Spleen (tissue), 7 donors: ENCODE measurements around the gene CMSS1.

Source experiments
- POLR2A ChIP-seq, 3 donors: fragments of 450-650 bp; IDR thresholded peaks; one replicate each; pipeline ENCODE4 v1.5.1; 2017; ENCODE audit warnings: antibody characterized with exemption in 3 of 3, mild to moderate bottlenecking in 1 of 3
- POLR2AphosphoS5 ChIP-seq, 3 donors: sonication (generic); formaldehyde crosslinking; IDR thresholded peaks; one replicate each; pipeline ENCODE4 v1.5.1; 2017; ENCODE audit warnings: antibody characterized with exemption in 3 of 3
- TF ChIP-seq, protein P1 (sequence below), 11 experiments: fragments of 200-600 bp in 7 of 11; fragments of 450-650 bp in 4 of 11; sonication (generic) in 4 of 11; IDR thresholded peaks in 8 of 11; conservative IDR thresholded peaks in 3 of 11; 1 replicate in 7 of 11; 2 replicates in 4 of 11; pipeline versions ENCODE4 v1.4.0 to v1.8.0; 2016 to 2021; ENCODE audit warnings: antibody characterized with exemption in 11 of 11, inconsistent platforms in 4 of 11, mild to moderate bottlenecking in 1 of 11
- donor health status: DM: no; HTN: no; CAD: no; lungs with moderate emphysema.
- donor health status: DM: no; HTN: no; CAD: no.
- donor health status: DM: no; HTN: no; CAD: no.

DNA sequence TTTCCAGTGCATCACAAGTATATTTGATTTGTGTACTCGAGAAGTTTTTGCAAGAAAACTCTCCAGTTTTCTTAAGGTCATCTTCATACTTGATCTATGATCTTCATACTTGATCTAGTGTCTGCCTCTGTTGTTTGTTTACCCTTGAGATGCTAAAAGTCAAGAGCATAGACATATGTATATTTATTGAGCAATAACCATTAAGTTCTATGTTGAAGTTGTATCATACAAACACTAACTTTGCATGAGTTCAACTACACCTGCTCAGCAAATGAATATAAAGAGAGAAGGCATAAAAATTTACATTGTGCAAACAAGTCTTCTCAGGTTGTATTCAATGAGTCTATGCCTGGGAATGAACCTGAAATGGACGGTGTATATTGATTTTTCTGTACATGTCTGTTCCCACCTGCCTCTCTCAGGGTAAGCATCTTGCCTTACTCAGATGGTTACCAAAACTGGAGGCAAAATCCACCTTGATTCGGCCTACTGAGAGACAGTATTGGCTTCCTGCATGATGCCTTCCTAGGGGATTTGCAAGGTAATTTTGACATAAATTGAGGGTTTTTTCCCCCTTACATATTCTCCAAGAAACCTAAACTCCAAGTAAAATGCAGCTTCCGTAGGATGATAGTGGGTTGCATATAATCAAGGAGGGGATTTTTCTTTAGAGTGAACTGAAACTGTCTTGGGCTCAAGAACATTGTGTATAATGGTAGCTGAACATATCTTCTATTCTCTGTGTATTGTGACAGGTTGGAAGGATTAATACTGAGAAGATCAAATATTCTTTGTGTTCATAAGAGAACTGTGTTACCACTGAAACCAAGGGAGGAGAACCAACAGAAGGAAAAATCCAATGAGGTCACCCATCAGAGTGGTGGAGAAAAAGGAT lies 186.2 kb downstream of the CMSS1 start:
- TF ChIP-seq, protein P1, sequence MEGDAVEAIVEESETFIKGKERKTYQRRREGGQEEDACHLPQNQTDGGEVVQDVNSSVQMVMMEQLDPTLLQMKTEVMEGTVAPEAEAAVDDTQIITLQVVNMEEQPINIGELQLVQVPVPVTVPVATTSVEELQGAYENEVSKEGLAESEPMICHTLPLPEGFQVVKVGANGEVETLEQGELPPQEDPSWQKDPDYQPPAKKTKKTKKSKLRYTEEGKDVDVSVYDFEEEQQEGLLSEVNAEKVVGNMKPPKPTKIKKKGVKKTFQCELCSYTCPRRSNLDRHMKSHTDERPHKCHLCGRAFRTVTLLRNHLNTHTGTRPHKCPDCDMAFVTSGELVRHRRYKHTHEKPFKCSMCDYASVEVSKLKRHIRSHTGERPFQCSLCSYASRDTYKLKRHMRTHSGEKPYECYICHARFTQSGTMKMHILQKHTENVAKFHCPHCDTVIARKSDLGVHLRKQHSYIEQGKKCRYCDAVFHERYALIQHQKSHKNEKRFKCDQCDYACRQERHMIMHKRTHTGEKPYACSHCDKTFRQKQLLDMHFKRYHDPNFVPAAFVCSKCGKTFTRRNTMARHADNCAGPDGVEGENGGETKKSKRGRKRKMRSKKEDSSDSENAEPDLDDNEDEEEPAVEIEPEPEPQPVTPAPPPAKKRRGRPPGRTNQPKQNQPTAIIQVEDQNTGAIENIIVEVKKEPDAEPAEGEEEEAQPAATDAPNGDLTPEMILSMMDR (IDR thresholded peaks at IDR 0.05 in 8 of 11, conservative IDR thresholded peaks at IDR 0.05 in 3 of 11) = no peak
- TF ChIP-seq POLR2A (IDR thresholded peaks at IDR 0.05) (no peak), POLR2AphosphoS5 (IDR thresholded peaks at IDR 0.05) (no peak)
